Measurements from ENCODE around the gene FIGN.

- TF ChIP-seq ZNF274 (IDR thresholded peaks at IDR 0.05; ENCODE audit: low read depth, low read length) (no peak), SUZ12 (IDR thresholded peaks at IDR 0.05; ENCODE audit: extremely low read depth, insufficient read depth, insufficient read length) (no peak), YY1 (IDR thresholded peaks at IDR 0.05; ENCODE audit: insufficient read depth, insufficient read length) (no peak)
Observed at GRCh38 chr2:163592954-163593622, 142.7 kb downstream of the FIGN start.

Data from NT2/D1 (cell line).